Measurements from ENCODE around the gene MAPK10. TPM values are rescaled to one million over a fixed set of nuclear protein-coding genes. Genes with fewer than 3 reads are reported as not detected.

The MAPK10 gene
- total and polyA plus RNA-seq, 2 of the 8 experiments (the other 6 are each of a cell fraction or from before 2014, with no cell fraction given), result 2.5 to 3.1 TPM

DNA sequence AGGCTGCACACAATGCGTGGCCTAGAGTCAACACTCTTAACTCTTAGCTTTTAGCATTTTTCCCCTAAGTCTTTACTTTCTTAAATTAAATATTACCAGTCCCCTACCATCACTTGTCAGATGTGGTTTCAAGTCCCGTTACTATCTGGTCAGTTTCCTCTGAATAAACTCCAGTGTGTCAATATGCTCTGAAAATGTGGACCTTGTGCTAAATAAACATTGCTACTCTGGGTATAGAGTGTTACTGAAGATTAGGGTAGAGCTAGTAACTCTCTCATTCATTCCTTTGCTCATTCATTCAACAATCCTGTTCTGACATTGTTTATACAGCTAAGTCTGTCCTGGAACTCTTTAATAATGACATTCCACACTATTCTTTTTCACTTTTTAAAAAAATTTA is 251.0 kb downstream of the MAPK10 start:
- no peak overlapping the region for H4K5ac ChIP-seq (ENCODE audit: insufficient read length, low read depth, low read length)
- 82% methylated on average over 2 of the region's 2 CpGs; no CpG with 5 or more reads in 1 of the 2 experiments for WGBS, 2 experiments (ENCODE audit: extremely low coverage in 1 of 2, insufficient coverage in 1 of 2, insufficient read length in 1 of 2, insufficient replicate concordance in 2 of 2, low coverage in 1 of 2, low lambda C conversion rate in 2 of 2, missing lambda C conversion rate in 1 of 2)
- no peak overlapping the region for H3K14ac ChIP-seq (ENCODE audit: insufficient read length)
- 0 out of 7 replicates have a peak, but pooled peaks cover 0 to 3% (median 0%) of the 10 kb centered on the region in 4 experiments for H3K4me1 ChIP-seq (replicated peaks in 1 of 4; ENCODE audit: control insufficient read depth in 3 of 4, insufficient read depth in 4 of 4, low read length in 3 of 4)
- no peaks in the 10 kb centered on the region for H3K27me3 ChIP-seq (replicated peaks in 1 of 4; ENCODE audit: control insufficient read depth in 3 of 4, extremely low read depth in 1 of 4, insufficient read depth in 3 of 4, low read length in 3 of 4)
- no peak overlapping the region for H2BK20ac ChIP-seq (ENCODE audit: low read length)
- H2BK120ac ChIP-seq (replicated peaks; ENCODE audit: low read depth, low read length), result no peak overlapping the region
- H3K23ac ChIP-seq (ENCODE audit: insufficient read length), result no peak overlapping the region
- no peak overlapping the region for H3K27ac ChIP-seq (ENCODE audit: low read depth, low read length)
- CTCF ChIA-PET (ENCODE audit: partially characterized antibody), result interaction anchor here (0.9 to 2.3 kb wide), 3 partner anchors 9 to 387 kb away, joined by 4 to 6 read pairs (median 5); no protein-coding TSS in a partner anchor
- H2AK5ac ChIP-seq (ENCODE audit: low read depth, low read length), result no peak overlapping the region
- no peaks in the 10 kb centered on the region for H3K9me3 ChIP-seq (ENCODE audit: insufficient read depth in 2 of 2, low read depth in 1 of 2, low read length in 1 of 2)
- DNase-seq (ENCODE audit: low read depth in 1 of 2, low spot score in 2 of 2) (no peak), FAIRE-seq (no peak)
- no peak overlapping the region for H3K9ac ChIP-seq (replicated peaks in 1 of 4; ENCODE audit: extremely low read depth in 1 of 4, low read depth in 3 of 4, low read length in 3 of 4)
- no peaks in the 10 kb centered on the region for H4K20me1 ChIP-seq (replicated peaks in 1 of 2; ENCODE audit: control insufficient read depth in 1 of 2, insufficient read depth in 2 of 2, low read length in 2 of 2)
- H4K8ac ChIP-seq (ENCODE audit: extremely low read depth, insufficient read depth, low read length), result no peak overlapping the region
- no peak overlapping the region for H3K4ac ChIP-seq (replicated peaks; ENCODE audit: insufficient read length, low read depth, low read length)
- H3K79me1 ChIP-seq (ENCODE audit: low read depth, low read length), result no peaks in the 10 kb centered on the region
- no peaks in the 10 kb centered on the region for H3K79me2 ChIP-seq (ENCODE audit: control insufficient read depth in 1 of 2, insufficient read depth in 2 of 2, low read length in 2 of 2)
- H3K56ac ChIP-seq (replicated peaks; ENCODE audit: insufficient read length, low read depth, low read length), result no peak overlapping the region
- no peak overlapping the region for H4K91ac ChIP-seq (replicated peaks; ENCODE audit: insufficient read length, low read length)
- no peaks in the 10 kb centered on the region for H3K36me3 ChIP-seq (ENCODE audit: control insufficient read depth in 2 of 4, insufficient read depth in 4 of 4, low read length in 3 of 4)
- H3K4me2 ChIP-seq (ENCODE audit: insufficient read depth in 1 of 2, low read depth in 2 of 2, low read length in 2 of 2), result no peak overlapping the region
- no peak overlapping the region for H2BK5ac ChIP-seq (ENCODE audit: low read depth, low read length)
- TF ChIP-seq KDM4A (IDR thresholded peaks at IDR 0.05; ENCODE audit: low read depth, low read length, severe bottlenecking) (no peak), JUND (IDR thresholded peaks at IDR 0.05; ENCODE audit: low read length) (no peak), SIX5 (IDR thresholded peaks at IDR 0.05; ENCODE audit: low read depth, low read length) (no peak), RFX5 (IDR thresholded peaks at IDR 0.05; ENCODE audit: borderline replicate concordance, low read depth, low read length) (no peak), CBX5 (IDR thresholded peaks at IDR 0.05; ENCODE audit: low read depth, low read length) (no peak), RXRA (IDR thresholded peaks at IDR 0.05; ENCODE audit: insufficient read depth, low read depth, low read length) (no peak)
- no peak overlapping the region for H2BK15ac ChIP-seq (ENCODE audit: low read length)
- no peak overlapping the region for H3K4me3 ChIP-seq (ENCODE audit: extremely low read depth in 1 of 4, insufficient read depth in 2 of 4, low read depth in 3 of 4, low read length in 4 of 4)
- POLR2A ChIA-PET (ENCODE audit: partially characterized antibody), result no interaction called here
- no peak overlapping the region for H2BK12ac ChIP-seq (ENCODE audit: low read depth, low read length)
- no peak overlapping the region for H3K18ac ChIP-seq (ENCODE audit: extremely low read depth, low read length)
- H2AFZ ChIP-seq (ENCODE audit: low read length), result no peak overlapping the region
- H3K23me2 ChIP-seq (ENCODE audit: low read depth, low read length), result no peaks in the 10 kb centered on the region
